ENCODE results near the gene MDN1. TPM values are rescaled to one million over a fixed set of nuclear protein-coding genes. Genes with fewer than 3 reads are reported as not detected.

The MDN1 gene
- total RNA-seq, 1 experiment from 2014 or later, result 117 TPM

DNA sequence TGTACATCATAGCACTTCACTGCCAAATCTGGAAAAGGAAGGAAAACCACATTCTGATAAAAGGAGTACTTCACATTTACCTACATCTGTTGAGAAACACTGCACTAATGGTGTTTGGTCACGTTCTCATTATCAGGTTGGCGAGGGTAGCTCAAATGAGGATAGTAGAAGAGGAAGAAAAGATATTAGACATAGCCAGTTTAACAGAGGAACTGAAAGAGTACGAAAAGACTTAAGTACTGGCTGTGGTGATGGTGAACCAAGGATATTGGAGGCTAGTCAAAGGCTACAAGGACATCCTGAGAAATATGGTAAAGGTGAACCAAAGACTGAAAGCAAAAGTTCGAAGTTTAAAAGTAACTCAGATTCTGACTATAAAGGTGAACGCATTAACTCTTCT is 42.7 kb upstream of the MDN1 start:
- H3K27me3 ChIP-seq (ENCODE audit: insufficient read depth, low read length), result no peaks in the 10 kb centered on the region
- Mint-ChIP-seq H3K9me3 (no peaks in the 10 kb centered on the region; a peak in 1 of 5 replicates), H3K4me3 (no peak overlapping the region), H3K27me3 (ENCODE audit: low read depth) (no peaks in the 10 kb centered on the region), H3K27ac (no peak overlapping the region), H3K4me1 (no peaks in the 10 kb centered on the region), H3K36me3 (ENCODE audit: insufficient read depth in 1 of 3, low read depth in 3 of 3) (peaks cover 56 to 81% (median 79%) of the 10 kb centered on the region in 3 experiments)
- no peak overlapping the region for H2BK12ac ChIP-seq (ENCODE audit: insufficient read length, low read depth, low read length)
- no peaks in the 10 kb centered on the region for H3K79me2 ChIP-seq (ENCODE audit: insufficient read depth, low read length)
- no peak overlapping the region for H3K56ac ChIP-seq (ENCODE audit: insufficient read length, low read depth, low read length)
- no peak overlapping the region for H3T11ph ChIP-seq (ENCODE audit: low read length)
- no peak overlapping the region for H3K23ac ChIP-seq (ENCODE audit: insufficient read length, low read depth, low read length)
- no peaks in the 10 kb centered on the region for H3K4me1 ChIP-seq (ENCODE audit: insufficient read depth, low read length)
- H2BK15ac ChIP-seq (ENCODE audit: low read depth, low read length), result no peak overlapping the region
- H2BK120ac ChIP-seq (ENCODE audit: low read depth, low read length, poor library complexity, severe bottlenecking), result no peak overlapping the region
- no peak overlapping the region for H3K4me2 ChIP-seq (ENCODE audit: insufficient read depth, insufficient read length, low read length)
- no peak overlapping the region for H4K5ac ChIP-seq (ENCODE audit: insufficient read length, low read depth, low read length)
- H3K23me2 ChIP-seq (ENCODE audit: insufficient read length, low read depth, low read length, poor library complexity, severe bottlenecking), result no peaks in the 10 kb centered on the region
- no peak overlapping the region for H4K8ac ChIP-seq (replicated peaks; ENCODE audit: insufficient read length, low read depth, low read length)
- no peak overlapping the region for H3K14ac ChIP-seq (ENCODE audit: insufficient read depth, low read length)
- H2BK20ac ChIP-seq (ENCODE audit: low read depth, low read length, poor library complexity, severe bottlenecking), result no peak overlapping the region
- H3K9ac ChIP-seq (ENCODE audit: extremely low read depth, insufficient read length, low read length), result no peak overlapping the region
- no peak overlapping the region for H3K18ac ChIP-seq (ENCODE audit: insufficient read length, low read depth, low read length)
- no peak overlapping the region for H2BK5ac ChIP-seq (ENCODE audit: insufficient read length, low read length)
- no peak overlapping the region for H3K4ac ChIP-seq (ENCODE audit: low read depth, low read length)
- no peaks in the 10 kb centered on the region for H4K20me1 ChIP-seq (ENCODE audit: control insufficient read depth, insufficient read depth, insufficient read length)
- no CpG with 5 or more reads among the region's 5 CpGs for WGBS (ENCODE audit: extremely low coverage, insufficient read length, low lambda C conversion rate)
- TF ChIP-seq CTCF (conservative IDR thresholded peaks at IDR 0.05), result no peak
- no peak for DNase-seq
- H3K79me1 ChIP-seq (ENCODE audit: insufficient read depth, low read depth, low read length, poor library complexity, severe bottlenecking), result no peaks in the 10 kb centered on the region
- no peak overlapping the region for H2AK5ac ChIP-seq (ENCODE audit: insufficient read length, low read length)
- H4K91ac ChIP-seq (ENCODE audit: insufficient read length, low read depth, low read length), result no peak overlapping the region
- no peak overlapping the region for H2AFZ ChIP-seq (ENCODE audit: low read length)
- H3K9me3 ChIP-seq (ENCODE audit: control insufficient read depth, low read depth, low read length), result no peaks in the 10 kb centered on the region
- H3K27ac ChIP-seq (ENCODE audit: insufficient read length, low read depth, low read length), result no peak overlapping the region
